ENCODE measurements around the gene SLC24A3. TPM values are rescaled to one million over a fixed set of nuclear protein-coding genes. Genes with fewer than 3 reads are reported as not detected.

SLC24A3 gene
- total and polyA plus RNA-seq, 12 donors: 0.21 to 2.6 (median 0.84) TPM

DNA sequence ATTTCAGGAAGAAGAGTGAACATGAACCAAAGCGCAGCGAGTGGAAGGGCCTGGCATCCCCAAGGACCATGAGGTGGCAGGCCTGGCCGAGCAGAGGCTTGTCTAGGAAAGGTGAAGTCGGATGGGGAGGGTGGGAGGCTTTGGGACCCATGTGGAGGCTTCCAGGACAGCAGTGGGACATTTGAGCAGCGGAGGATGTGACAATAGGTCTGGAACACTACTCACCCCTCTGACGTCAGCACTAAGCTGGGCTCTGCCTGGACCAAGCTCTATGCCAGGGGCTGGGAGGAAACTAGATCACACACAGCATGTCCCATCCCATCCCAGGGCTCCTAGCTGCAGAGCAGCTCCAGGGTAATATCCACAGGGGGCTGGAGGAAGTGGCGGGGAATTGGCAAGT is 370.3 kb downstream of the SLC24A3 start:
- Histone ChIP-seq H3K27me3 (peaks cover 0 to 24% (median 5%) of the 10 kb centered on the region in 7 donors), H3K4me1 (no peaks in the 10 kb centered on the region), H3K4me3 (no peak overlapping the region), H3K9me3 (no peaks in the 10 kb centered on the region), H3K36me3 (no peaks in the 10 kb centered on the region), H3K27ac (no peak overlapping the region)
- DNase-seq: no peak
- intact Hi-C loops (cut with DNase I): loop anchor here (1.0 to 10.0 kb wide), 7 partner anchors 375 to 680 kb away; no protein-coding TSS in a partner anchor
- no peak for ATAC-seq
- 73 to 75% methylated on average over 7 of the region's 7 CpGs for WGBS, 2 donors
- TF ChIP-seq, protein P1, sequence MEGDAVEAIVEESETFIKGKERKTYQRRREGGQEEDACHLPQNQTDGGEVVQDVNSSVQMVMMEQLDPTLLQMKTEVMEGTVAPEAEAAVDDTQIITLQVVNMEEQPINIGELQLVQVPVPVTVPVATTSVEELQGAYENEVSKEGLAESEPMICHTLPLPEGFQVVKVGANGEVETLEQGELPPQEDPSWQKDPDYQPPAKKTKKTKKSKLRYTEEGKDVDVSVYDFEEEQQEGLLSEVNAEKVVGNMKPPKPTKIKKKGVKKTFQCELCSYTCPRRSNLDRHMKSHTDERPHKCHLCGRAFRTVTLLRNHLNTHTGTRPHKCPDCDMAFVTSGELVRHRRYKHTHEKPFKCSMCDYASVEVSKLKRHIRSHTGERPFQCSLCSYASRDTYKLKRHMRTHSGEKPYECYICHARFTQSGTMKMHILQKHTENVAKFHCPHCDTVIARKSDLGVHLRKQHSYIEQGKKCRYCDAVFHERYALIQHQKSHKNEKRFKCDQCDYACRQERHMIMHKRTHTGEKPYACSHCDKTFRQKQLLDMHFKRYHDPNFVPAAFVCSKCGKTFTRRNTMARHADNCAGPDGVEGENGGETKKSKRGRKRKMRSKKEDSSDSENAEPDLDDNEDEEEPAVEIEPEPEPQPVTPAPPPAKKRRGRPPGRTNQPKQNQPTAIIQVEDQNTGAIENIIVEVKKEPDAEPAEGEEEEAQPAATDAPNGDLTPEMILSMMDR (IDR thresholded peaks at IDR 0.05): no peak

DNA sequence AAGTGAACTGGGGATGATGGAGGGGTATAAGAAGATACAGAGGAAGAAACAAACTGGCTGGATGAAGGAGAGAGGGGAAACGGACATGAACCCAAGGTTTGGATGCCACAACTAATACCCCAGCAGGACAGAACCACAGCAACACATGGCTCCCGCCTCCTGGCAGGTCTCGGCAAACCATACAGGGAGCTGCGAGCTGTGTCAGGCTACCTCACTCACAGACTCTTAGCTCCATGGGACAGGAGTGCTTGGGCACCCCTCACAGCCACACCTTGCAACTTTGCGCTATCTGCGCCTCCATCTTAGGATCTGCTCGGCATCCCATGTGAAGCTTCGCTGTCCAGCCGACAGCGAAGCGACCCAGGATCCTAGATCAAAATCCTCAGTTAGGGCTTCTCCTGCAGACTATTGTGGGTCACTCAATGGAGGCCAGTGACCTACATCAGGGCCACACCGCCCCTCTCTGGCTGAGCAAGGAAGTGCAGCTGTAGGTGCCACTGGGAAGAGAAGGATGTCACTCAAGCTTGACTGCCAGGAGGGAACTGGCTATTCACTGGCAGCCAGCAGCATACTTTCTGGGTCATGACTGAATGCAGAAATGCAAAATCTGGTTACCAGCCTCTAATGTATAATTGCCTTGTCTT is 371.2 kb downstream of the SLC24A3 start:
- intact Hi-C loops (cut with DNase I): loop anchor here (1.0 to 10.0 kb wide), 7 partner anchors 376 to 681 kb away; no protein-coding TSS in a partner anchor
- TF ChIP-seq, protein P1 (IDR thresholded peaks at IDR 0.05): peak; percentile 60 to 87 (median 83)
- H3K27ac ChIP-seq: no peak overlapping the region
- WGBS, 2 donors: 40 to 41% methylated on average over 12 of the region's 12 CpGs
- DNase-seq (peak; percentile 54 to 76), ATAC-seq (peak; percentile 58 to 87 (median 80))
- H3K27me3 ChIP-seq: peaks cover 0 to 24% (median 5%) of the 10 kb centered on the region in 7 donors
- H3K9me3 ChIP-seq: no peaks in the 10 kb centered on the region
- H3K4me3 ChIP-seq: no peak overlapping the region
- H3K36me3 ChIP-seq: no peaks in the 10 kb centered on the region
- peaks cover 0 to under 1% (median 0%) of the 10 kb centered on the region in 9 donors for H3K4me1 ChIP-seq

DNA sequence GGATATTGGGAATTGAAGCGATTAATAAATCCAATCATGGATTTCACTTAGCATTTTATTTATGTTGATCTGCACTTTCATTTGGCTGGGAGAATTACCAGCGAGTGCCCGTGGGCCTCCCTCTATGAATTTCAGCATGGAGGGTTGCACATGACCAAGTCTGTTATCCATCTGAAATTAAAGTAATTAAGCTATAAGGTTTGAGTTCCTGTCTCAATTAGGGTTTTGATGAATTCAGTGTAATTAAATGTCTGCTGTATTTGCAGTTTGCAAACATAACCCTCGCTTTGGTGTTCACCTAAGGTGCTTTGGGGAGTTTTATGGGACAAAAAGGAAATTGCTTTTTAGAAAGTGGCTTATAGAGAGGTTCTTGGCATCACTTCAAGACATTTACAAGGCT is 375.8 kb downstream of the SLC24A3 start:
- TF ChIP-seq, protein P1 (IDR thresholded peaks at IDR 0.05): no peak
- no peak for DNase-seq
- peaks cover 0 to 5% (median 0%) of the 10 kb centered on the region in 11 donors for H3K9me3 ChIP-seq
- no peak for ATAC-seq
- WGBS, 2 donors: 90 to 94% methylated on average over 4 of the region's 4 CpGs
- no peak overlapping the region for H3K4me3 ChIP-seq
- H3K27me3 ChIP-seq: peaks cover 0 to 8% (median 0%) of the 10 kb centered on the region in 7 donors
- intact Hi-C loops (cut with DNase I): loop anchor here in 5 of 10 donors (2.0 to 10.0 kb wide), 3 partner anchors 74 to 683 kb away; no protein-coding TSS in a partner anchor
- H3K36me3 ChIP-seq: no peaks in the 10 kb centered on the region
- peaks cover 0 to 6% (median 0%) of the 10 kb centered on the region in 9 donors for H3K4me1 ChIP-seq
- no peak overlapping the region for H3K27ac ChIP-seq

DNA sequence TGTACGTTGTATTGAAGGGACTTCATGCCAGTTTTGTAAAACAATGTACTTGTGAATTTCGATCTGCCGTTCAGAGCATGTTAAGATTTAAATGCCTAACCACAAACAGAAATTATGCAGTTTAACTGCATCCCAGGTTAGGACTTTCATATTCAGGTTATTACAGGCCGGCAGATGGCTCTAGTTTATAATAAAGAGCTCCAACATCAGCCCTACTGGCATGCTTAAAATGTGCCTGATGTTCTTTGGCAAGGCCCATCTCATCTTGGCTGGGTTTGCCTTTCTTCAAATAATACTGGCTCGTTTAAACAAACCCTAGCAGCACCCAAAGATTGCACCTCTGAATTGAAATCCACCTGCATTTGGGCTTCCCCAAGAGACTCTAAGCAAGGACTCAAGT is 376.3 kb downstream of the SLC24A3 start:
- no peak overlapping the region for H3K27ac ChIP-seq
- H3K4me3 ChIP-seq: no peak overlapping the region
- TF ChIP-seq, protein P1 (IDR thresholded peaks at IDR 0.05): peak in 3 of 9 donors; percentile 19 to 33 (median 27)
- ATAC-seq (peak in 2 of 8 donors; percentile 53 to 74), DNase-seq (no peak)
- H3K27me3 ChIP-seq: peaks cover 0 to 5% (median 0%) of the 10 kb centered on the region in 7 donors
- 64 to 67% methylated on average over 5 of the region's 5 CpGs for WGBS, 2 donors
- no peaks in the 10 kb centered on the region for H3K36me3 ChIP-seq
- H3K9me3 ChIP-seq: peaks cover 0 to 5% (median 0%) of the 10 kb centered on the region in 11 donors
- intact Hi-C loops (cut with DNase I): loop anchor here in 5 of 10 donors (2.0 to 10.0 kb wide), 3 partner anchors 74 to 684 kb away; no protein-coding TSS in a partner anchor
- peaks cover 0 to 6% (median 0%) of the 10 kb centered on the region in 9 donors for H3K4me1 ChIP-seq
